ENCODE data around the gene ANK3.

DNA sequence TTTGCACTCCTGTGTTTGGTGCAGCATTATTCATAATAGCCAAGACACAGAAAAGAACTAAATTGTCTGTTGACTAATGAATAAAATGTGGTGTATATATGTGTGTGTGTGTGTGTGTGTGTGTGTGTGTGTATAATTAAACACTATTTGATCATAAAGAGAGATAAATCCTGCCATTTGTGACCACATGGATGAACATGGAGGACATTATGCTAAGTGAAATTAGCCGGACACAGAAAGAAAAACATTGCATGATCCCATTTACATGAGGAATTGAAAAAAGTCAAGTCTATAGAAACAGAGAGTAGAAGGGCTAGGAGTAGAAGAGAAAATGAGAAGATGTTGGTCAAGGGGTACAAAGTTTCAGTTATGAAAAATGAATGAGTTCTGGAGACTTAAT is 85.9 kb downstream of the ANK3 start:
- TF ChIP-seq, protein P1, sequence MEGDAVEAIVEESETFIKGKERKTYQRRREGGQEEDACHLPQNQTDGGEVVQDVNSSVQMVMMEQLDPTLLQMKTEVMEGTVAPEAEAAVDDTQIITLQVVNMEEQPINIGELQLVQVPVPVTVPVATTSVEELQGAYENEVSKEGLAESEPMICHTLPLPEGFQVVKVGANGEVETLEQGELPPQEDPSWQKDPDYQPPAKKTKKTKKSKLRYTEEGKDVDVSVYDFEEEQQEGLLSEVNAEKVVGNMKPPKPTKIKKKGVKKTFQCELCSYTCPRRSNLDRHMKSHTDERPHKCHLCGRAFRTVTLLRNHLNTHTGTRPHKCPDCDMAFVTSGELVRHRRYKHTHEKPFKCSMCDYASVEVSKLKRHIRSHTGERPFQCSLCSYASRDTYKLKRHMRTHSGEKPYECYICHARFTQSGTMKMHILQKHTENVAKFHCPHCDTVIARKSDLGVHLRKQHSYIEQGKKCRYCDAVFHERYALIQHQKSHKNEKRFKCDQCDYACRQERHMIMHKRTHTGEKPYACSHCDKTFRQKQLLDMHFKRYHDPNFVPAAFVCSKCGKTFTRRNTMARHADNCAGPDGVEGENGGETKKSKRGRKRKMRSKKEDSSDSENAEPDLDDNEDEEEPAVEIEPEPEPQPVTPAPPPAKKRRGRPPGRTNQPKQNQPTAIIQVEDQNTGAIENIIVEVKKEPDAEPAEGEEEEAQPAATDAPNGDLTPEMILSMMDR (IDR thresholded peaks at IDR 0.05; ENCODE audit: poor library complexity): no peak
- TF ChIP-seq EZH2 (IDR thresholded peaks at IDR 0.05; ENCODE audit: borderline replicate concordance): no peak
- TF ChIP-seq EZH2phosphoT487 (IDR thresholded peaks at IDR 0.05; ENCODE audit: low read depth, severe bottlenecking, unreplicated experiment): no peak
